Right lobe of liver (tissue), 6 donors: ENCODE measurements around the gene MCTP1. TPM values are rescaled to one million over a fixed set of nuclear protein-coding genes. Genes with fewer than 3 reads are reported as not detected.

Source experiments
- ATAC-seq, 4 donors: fragments of 200-7000 bp; cut with Tn5 transposase; one replicate each; pipeline ENCODE4 v1.9.1; 2020; ENCODE audit warnings: mild to moderate bottlenecking in 4 of 4, moderate library complexity in 4 of 4
- DNase-seq, 3 donors: peaks; one replicate each; pipeline ENCODE4 v3.0.0-alpha.2; 2020
- H3K27ac ChIP-seq, 3 donors: fragments of 200-600 bp; one replicate each; pipeline ENCODE4 v1.8.0; 2022
- H3K27me3 ChIP-seq, 2 donors: fragments of 200-600 bp; one replicate each; pipeline ENCODE4 v1.8.0; 2022
- H3K36me3 ChIP-seq, 4 donors: fragments of 200-600 bp; sonication (generic) in 1 of 4; one replicate each; pipeline versions ENCODE4 v1.5.1 to v1.8.0; 2017 to 2022; ENCODE audit warnings: control low read depth in 1 of 4
- H3K4me1 ChIP-seq, 4 donors: fragments of 200-600 bp; sonication (generic) in 1 of 4; one replicate each; pipeline versions ENCODE4 v1.5.1 to v1.8.0; 2017 to 2022; ENCODE audit warnings: control low read depth in 1 of 4
- H3K4me3 ChIP-seq, 3 donors: fragments of 200-600 bp; one replicate each; pipeline ENCODE4 v1.8.0; 2022
- H3K9me3 ChIP-seq, 4 donors: fragments of 200-600 bp; sonication (generic) in 1 of 4; one replicate each; pipeline versions ENCODE4 v1.5.1 to v1.8.0; 2017 to 2022; ENCODE audit warnings: control low read depth in 1 of 4
- POLR2A ChIP-seq: fragments of 450-650 bp; IDR thresholded peaks from one replicate; pipeline ENCODE4 v1.6.1; 2017; ENCODE audit warnings: antibody characterized with exemption, mild to moderate bottlenecking
- WGBS: methylation state at CpG from one replicate; pipeline ENCODE4 v1.1.6; 2018; ENCODE audit warnings: low coverage, low lambda C conversion rate; ENCODE audit not compliant: insufficient coverage; ENCODE audit errors: missing lambda C conversion rate; 5-methylcytosine and 5-hydroxymethylcytosine counted together
- intact Hi-C, 2 donors: fragments of 100-400 bp; cut with DNase I; formaldehyde crosslinking; loops; one replicate each; pipeline versions ENCODE4 v1.11.2 to v1.14.1; 2022
- total RNA-seq, 6 experiments: library from RNA; depleted of rRNA in 2 of 6; stranded (reverse); fragments of >200 nt in 2 of 6; fragmentation: NEBNext Ultra II Directional in 3 of 6; extraction: Animal tissue kit (Norgen Biotek cat#: 25700) in 3 of 6; gene quantifications; one replicate each; pipeline versions ENCODE4 v1.1.0 to v1.2.4, GENCODE V29; 2016 to 2023
- TF ChIP-seq, protein P1 (sequence below), 4 donors: fragments of 200-600 bp in 3 of 4; fragments of 450-650 bp in 1 of 4; IDR thresholded peaks; one replicate each; pipeline versions ENCODE4 v1.5.1 to v1.8.0; 2016 to 2022; ENCODE audit warnings: antibody characterized with exemption in 4 of 4, mild to moderate bottlenecking in 2 of 4
- donor health status: DM: no; HTN: yes; CAD: no.
- donor health status: DM: no; HTN: no; CAD: no.
- donor health status: DM: no; HTN: no; CAD: no.
- donor health status: DM: no; HTN: yes; CAD: no.
- donor health status: DM: no; HTN: yes; CAD: no.

MCTP1 gene
- total RNA-seq, 6 experiments from 2014 or later, result 1.2 to 5.9 (median 3.5) TPM

GRCh38 chr5:94709277-94709676 is 575.6 kb downstream of the MCTP1 start:
- Histone ChIP-seq H3K4me3 (no peak overlapping the region), H3K27me3 (no peaks in the 10 kb centered on the region), H3K27ac (no peak overlapping the region), H3K4me1 (no peaks in the 10 kb centered on the region), H3K36me3 (no peaks in the 10 kb centered on the region), H3K9me3 (no peaks in the 10 kb centered on the region)
- peak in 3 of 4 donors; percentile 71 to 86 (median 77) for ATAC-seq
- intact Hi-C loops, result no loop called here
- peak in 1 of 3 donors; percentile 46 for DNase-seq
- no peak for TF ChIP-seq POLR2A
- TF ChIP-seq, protein P1, sequence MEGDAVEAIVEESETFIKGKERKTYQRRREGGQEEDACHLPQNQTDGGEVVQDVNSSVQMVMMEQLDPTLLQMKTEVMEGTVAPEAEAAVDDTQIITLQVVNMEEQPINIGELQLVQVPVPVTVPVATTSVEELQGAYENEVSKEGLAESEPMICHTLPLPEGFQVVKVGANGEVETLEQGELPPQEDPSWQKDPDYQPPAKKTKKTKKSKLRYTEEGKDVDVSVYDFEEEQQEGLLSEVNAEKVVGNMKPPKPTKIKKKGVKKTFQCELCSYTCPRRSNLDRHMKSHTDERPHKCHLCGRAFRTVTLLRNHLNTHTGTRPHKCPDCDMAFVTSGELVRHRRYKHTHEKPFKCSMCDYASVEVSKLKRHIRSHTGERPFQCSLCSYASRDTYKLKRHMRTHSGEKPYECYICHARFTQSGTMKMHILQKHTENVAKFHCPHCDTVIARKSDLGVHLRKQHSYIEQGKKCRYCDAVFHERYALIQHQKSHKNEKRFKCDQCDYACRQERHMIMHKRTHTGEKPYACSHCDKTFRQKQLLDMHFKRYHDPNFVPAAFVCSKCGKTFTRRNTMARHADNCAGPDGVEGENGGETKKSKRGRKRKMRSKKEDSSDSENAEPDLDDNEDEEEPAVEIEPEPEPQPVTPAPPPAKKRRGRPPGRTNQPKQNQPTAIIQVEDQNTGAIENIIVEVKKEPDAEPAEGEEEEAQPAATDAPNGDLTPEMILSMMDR (IDR thresholded peaks at IDR 0.05), result no peak
- WGBS, result 26% methylated on average over 1 of the region's 1 CpG

DNA sequence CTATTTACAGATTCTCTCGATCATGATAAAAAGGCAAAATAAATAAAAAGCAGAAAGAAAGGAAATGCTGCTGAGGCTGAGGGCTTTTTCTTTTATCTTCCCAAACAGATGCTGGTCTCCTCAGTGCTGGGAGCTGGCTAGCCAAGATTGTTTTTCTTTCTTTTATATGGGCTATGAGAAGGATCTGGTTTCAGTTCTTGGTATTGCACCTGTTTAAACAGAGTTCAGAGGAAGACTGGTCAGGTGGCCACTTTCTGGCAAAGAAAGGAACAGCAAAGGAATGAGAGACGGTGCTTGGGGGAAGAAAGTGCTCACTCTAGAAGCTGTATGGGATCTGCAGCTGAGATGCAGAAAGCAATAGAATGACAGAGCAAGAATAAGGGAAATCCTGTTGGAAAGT is 577.5 kb downstream of the MCTP1 start:
- ATAC-seq (no peak), DNase-seq (no peak)
- intact Hi-C loops, result no loop called here
- no peak overlapping the region for H3K27ac ChIP-seq
- no peaks in the 10 kb centered on the region for H3K4me1 ChIP-seq
- no peaks in the 10 kb centered on the region for H3K9me3 ChIP-seq
- H3K4me3 ChIP-seq, result no peak overlapping the region
- no peaks in the 10 kb centered on the region for H3K27me3 ChIP-seq
- TF ChIP-seq, protein P1 (IDR thresholded peaks at IDR 0.05), result no peak
- no peaks in the 10 kb centered on the region for H3K36me3 ChIP-seq
- WGBS, result 44% methylated on average over 2 of the region's 2 CpGs

- H3K27me3 ChIP-seq, result no peaks in the 10 kb centered on the region
- intact Hi-C loops, result no loop called here
- 72% methylated on average over 1 of the region's 1 CpG for WGBS
- H3K9me3 ChIP-seq, result no peaks in the 10 kb centered on the region
- DNase-seq (no peak), ATAC-seq (no peak)
- H3K4me1 ChIP-seq, result no peaks in the 10 kb centered on the region
- no peaks in the 10 kb centered on the region for H3K36me3 ChIP-seq
- H3K27ac ChIP-seq, result no peak overlapping the region
- TF ChIP-seq, protein P1 (IDR thresholded peaks at IDR 0.05), result no peak
- no peak for TF ChIP-seq POLR2A
- no peak overlapping the region for H3K4me3 ChIP-seq
Observed at GRCh38 chr5:94705427-94705826, 579.5 kb downstream of the MCTP1 start.

- no peak overlapping the region for H3K27ac ChIP-seq
- 100% methylated on average over 1 of the region's 1 CpG for WGBS
- TF ChIP-seq, protein P1 (IDR thresholded peaks at IDR 0.05), result no peak
- no peak for TF ChIP-seq POLR2A
- DNase-seq, result no peak
- H3K4me3 ChIP-seq, result no peak overlapping the region
- intact Hi-C loops, result no loop called here
- H3K27me3 ChIP-seq, result no peaks in the 10 kb centered on the region
- H3K9me3 ChIP-seq, result no peaks in the 10 kb centered on the region
- no peaks in the 10 kb centered on the region for H3K4me1 ChIP-seq
- no peak for ATAC-seq
- no peaks in the 10 kb centered on the region for H3K36me3 ChIP-seq
Observed at GRCh38 chr5:94702729-94703128, 582.2 kb downstream of the MCTP1 start.

- WGBS, result 75% methylated on average over 1 of the region's 1 CpG
Observed at GRCh38 chr5:94700592-94700991, 584.3 kb downstream of the MCTP1 start.

More at GRCh38 chr5:94700592-94700991, 584.3 kb downstream of the MCTP1 start:
- DNase-seq (no peak), ATAC-seq (no peak)
- Histone ChIP-seq H3K4me3 (no peak overlapping the region), H3K4me1 (no peaks in the 10 kb centered on the region), H3K36me3 (no peaks in the 10 kb centered on the region), H3K27ac (no peak overlapping the region), H3K9me3 (no peaks in the 10 kb centered on the region), H3K27me3 (no peaks in the 10 kb centered on the region)
- TF ChIP-seq POLR2A, result no peak
- TF ChIP-seq, protein P1 (IDR thresholded peaks at IDR 0.05), result no peak
- intact Hi-C loops, result no loop called here
